Renal cortex interstitium (tissue), 11 donors: ENCODE results near the gene ARHGAP22. TPM values are rescaled to one million over a fixed set of nuclear protein-coding genes. Genes with fewer than 3 reads are reported as not detected.

Experiments
- DNase-seq, 11 donors: peaks; one replicate each; pipeline ENCODE4 v3.0.0-alpha.2; 2013; ENCODE audit warnings: low read depth in 9 of 11, low spot score in 4 of 11; ENCODE audit errors: extremely low read depth in 1 of 11
- polyA plus RNA-seq, 3 donors: library from polyadenylated mRNA; unstranded; fragments of 120-200 nt; gene quantifications; one replicate each; pipeline ENCODE4 v1.2.1, GENCODE V29; 2013; ENCODE audit not compliant: insufficient read length in 3 of 3

Gene ARHGAP22
- polyA plus RNA-seq, 3 donors: 1.2 to 1.8 (median 1.3) TPM

- no peak for DNase-seq
These were observed 59.3 kb downstream of the ARHGAP22 start for GRCh38 chr10:48545462-48546145.

GRCh38 chr10:48543182-48543844, 61.6 kb downstream of the ARHGAP22 start:
- no peak for DNase-seq

DNA sequence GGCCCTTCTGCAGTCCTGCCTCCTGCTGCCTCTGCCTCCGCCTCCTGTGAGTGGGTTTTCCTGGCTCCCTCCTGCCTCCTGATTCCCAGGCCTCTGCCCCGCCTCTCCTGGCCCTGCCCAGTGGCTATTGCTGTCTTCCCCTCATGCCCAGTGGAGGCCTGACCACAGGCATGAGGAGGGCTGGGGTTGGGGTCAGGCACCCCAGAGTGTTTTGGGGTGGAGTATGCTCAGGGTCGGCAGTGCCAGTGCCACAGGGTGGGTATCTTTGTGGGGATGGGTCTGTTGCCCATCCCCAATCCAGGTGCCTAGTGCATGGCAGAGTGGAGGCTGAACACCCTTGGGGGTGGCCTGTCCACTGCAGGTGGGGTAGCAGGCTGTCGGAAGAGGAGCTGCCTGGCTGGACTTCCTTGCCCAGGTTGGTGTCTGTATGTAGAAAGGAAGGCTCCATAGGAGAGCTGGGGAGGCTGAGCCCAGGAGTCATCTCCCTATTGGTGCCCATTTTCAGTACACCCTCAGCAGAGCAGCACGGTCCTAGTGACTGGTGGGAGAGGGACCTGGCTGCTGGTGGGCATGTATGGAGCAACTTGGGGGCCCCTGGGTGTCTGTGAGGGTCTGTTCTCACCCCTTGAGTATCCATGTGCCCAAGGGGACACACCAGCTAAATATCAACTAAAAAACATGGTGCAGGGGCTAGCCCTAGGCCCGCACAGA, 62.2 kb downstream of the ARHGAP22 start:
- no peak for DNase-seq

GRCh38 chr10:48541144-48541795, 63.6 kb downstream of the ARHGAP22 start:
- DNase-seq: no peak

DNA sequence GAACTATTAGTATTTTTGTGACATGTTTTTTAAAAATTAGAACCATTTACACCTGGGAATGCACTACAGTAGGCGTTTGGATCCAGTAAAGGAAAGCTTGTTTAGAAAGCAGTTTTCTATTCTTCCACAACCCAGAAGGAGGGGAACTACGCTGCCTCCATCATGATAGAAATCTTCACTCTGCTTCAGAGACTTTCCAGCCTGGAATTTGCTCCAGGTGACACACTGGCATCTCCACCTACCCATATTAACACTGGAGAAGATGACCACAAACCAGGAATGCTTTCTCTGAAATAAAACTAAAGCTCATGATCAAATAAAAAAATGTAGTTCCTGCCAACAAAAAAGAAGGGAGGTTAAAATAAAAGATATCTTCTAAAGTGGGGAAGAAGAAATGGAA, 66.3 kb downstream of the ARHGAP22 start:
- no peak for DNase-seq

DNA sequence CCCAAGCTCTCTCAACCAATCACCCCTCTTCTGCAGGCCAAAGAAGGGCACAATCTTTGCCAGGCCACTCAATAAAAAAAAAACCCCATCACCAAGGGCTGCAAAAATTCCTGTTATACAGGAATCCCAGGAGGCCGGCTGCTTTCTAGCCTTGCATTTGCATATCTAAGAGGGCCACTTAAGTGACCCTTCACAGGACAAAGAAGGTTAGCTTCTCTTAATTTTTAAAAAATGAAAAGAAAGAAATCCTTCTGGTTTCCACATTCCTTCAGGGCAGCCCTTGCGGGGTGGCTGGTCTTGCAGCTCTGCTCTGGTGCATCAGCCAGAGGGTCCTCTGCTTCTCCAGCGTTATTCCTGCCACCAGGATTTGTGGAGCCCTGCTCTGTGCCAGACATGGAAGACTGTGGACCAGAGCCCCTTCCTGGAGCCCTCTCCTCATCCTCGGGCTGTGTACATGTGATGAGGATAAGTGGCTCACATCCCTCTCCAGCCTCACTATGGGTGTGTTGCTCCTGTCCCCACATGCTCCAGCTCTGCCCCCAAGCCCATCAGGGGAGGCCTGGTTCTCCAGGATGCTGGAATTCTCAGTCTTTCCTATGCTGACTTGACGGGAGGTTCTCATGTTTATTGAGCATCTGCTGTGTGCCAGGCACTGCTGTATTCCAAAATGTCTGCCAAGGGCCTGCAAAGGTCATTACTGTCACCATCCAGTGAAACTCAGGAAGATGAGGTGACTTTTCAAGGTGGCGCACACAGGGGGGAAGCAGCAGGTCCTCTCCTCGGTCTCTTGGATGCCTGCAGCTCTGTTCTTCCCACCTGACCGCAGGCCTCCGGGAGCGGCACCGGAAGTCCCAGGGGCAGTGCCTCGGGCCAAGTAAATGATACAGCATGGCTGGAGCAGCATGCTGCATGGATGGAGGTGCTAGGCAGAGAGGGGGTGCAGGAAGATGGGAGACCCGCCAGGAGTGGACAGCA, 67.7 kb downstream of the ARHGAP22 start:
- no peak for DNase-seq

GRCh38 chr10:48536156-48536500, 68.7 kb downstream of the ARHGAP22 start:
- no peak for DNase-seq

- DNase-seq: no peak
These were observed 69.3 kb downstream of the ARHGAP22 start for GRCh38 chr10:48535416-48536155.

DNA sequence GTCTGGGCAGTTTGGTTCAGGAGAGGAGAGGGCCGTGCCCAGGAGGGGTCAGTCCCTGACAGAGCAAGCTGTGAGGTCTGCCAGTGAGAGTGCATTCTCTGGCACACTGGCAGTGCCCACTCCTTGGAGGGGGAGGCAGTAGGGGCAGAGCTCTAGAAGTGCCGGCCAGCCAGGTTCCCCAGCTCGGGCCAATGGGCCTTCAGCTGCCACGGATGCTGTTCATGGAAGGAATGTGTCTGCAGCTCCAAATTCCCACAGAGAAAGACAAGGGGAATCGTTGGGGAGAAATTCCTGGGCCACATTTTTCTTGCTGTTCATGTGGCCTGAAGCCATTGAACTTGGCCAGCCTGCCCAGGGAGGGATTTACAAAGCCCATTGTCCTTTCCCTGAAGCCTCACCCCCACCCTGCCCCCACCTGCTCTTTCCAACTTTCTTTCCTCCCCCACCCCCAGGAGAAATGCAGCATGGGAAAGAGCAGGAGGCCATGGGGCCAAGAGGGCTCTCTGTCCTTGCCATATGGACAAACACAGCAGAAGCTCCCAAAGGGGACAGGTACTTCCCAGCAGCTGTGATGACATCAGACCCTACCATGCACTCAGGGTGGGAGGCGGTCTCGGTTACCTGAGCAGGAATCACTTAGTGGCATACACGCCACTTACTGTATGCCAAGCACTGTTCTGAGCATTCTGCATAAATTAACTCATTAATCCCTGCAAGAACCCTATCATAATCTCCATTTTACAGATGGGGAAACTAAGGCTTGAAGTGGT, 70.7 kb downstream of the ARHGAP22 start:
- no peak for DNase-seq

- no peak for DNase-seq
These were observed 71.3 kb downstream of the ARHGAP22 start for GRCh38 chr10:48533540-48533939.

DNA sequence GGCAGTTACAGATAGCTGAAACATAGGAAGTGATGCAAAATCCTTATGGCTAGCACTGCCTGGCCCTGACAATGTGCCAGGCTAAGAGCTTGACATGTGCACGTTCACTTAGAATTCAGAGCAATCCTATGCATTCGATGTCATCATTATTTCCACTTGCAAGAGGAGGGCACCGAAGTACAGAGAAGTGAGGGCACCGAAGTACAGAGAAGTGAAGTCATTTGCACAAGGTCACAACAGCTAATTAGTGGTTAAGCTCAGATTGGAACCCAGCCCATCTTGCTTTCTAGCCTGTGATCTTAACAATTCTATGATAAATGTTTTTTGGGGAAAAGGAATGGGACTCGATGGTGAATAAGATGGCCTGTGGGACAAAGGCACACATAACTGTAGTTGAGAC, 73.4 kb downstream of the ARHGAP22 start:
- no peak for DNase-seq

DNA sequence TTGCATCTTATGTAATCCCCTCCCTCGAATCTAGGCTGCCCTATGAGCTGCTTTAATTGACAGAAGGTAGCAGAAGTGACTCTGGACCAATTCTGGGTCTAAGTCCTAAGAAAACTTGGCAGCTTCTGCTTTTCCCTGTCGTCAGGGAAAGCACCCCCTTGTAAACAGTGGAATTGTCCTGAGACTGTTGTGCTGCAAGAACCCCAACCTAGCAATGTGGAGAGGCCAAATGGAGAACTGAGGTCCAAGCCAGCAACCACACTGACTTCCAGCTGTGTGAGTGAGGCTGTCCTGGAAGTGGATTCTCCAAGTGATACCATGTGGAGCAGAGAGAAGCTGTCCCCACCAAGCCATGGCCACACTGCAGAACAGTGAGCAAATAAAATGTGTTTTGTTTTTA, 75.5 kb downstream of the ARHGAP22 start:
- no peak for DNase-seq

DNA sequence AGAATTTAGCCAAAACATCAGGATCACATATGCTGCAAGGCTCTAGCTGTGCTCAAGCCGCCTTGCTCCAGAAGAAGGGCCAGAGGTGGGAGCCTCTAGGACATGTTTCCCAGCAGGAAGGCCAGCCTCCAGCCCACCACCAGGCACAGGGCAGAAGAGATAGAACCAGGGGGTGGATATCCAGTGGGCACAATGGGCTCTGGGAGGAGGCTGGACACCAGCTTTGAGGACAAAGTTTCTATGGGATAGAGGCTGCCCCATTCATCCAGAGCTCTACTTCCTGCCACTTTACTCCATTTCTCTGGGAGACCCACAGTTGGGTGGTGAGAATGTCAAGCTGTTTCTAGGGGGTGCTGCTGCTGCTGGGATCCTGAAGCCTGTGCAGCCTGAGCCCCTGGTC, 77.1 kb downstream of the ARHGAP22 start:
- no peak for DNase-seq

- no peak for DNase-seq
These were observed 77.9 kb downstream of the ARHGAP22 start for GRCh38 chr10:48526846-48527505.

DNA sequence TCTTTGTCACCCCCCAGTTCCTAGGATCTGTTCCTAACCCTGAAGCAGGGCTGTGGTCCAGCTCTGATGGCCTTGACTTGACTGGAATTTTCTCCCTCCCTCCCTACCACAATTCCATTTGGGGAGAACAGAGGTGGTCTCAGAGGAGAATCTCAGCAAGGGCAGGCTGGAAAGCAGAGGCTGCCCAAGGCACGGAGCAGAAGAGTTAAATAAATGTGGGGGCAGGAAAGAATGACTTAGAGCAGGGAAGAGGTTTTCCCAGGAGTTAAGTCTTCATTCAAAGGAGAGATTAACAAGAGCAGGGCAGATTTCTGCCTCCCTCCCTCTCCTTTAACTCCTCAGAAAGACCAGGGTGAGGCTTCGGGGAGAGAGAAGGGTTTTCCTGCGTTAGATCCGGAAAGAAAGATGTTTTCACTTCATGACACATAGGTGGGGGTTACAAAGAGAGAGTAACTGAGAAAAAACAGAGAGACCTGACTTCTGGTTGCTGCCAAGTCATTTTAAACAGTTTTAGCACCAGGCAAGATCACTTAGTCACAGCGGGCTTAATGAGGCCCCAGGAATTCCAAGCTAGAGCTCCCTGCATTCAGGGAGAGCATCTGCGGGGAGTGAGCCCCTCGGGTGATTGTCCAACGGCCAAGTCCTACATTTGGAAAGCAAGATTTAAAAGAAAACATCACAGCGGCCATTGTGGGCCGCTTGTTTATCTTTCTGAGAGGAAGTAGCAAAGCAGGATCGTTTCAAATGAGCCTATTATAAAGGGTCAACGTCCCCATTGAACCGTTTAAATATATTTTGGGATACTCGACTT, 78.7 kb downstream of the ARHGAP22 start:
- DNase-seq: peak in 3 of 11 donors; percentile 6 to 17 (median 17)

GRCh38 chr10:48525113-48525512, 79.8 kb downstream of the ARHGAP22 start:
- DNase-seq: no peak
